Breast epithelium (tissue), 3 donors: ENCODE results near the gene ZW10.

Source experiments
- CTCF ChIP-seq, 3 donors: fragments of 450-650 bp; IDR thresholded peaks; one replicate each; pipeline ENCODE4 v1.5.1; 2016 to 2017; ENCODE audit warnings: antibody characterized with exemption in 3 of 3, mild to moderate bottlenecking in 3 of 3, moderate library complexity in 3 of 3
- POLR2A ChIP-seq: fragments of 450-650 bp; IDR thresholded peaks from one replicate; pipeline ENCODE4 v1.6.1; 2016; ENCODE audit warnings: antibody characterized with exemption, mild to moderate bottlenecking, moderate library complexity

GRCh38 chr11:113771964-113772363 is 1.5 kb downstream of the ZW10 start:
- TF ChIP-seq POLR2A (no peak), CTCF (IDR thresholded peaks at IDR 0.05) (no peak)
